DOHH2 (cell line): ENCODE data around the gene THTPA.

Source experiments
- EZH2phosphoT487 ChIP-seq: fragments of 200-600 bp; sonication (generic); IDR thresholded peaks from 2 replicates; pipeline ENCODE4 v1.6.1; 2017; ENCODE audit warnings: borderline replicate concordance, mild to moderate bottlenecking, antibody characterized with exemption, low read length, moderate library complexity, mixed read lengths
- TF ChIP-seq, protein P1 (sequence below): fragments of 200-600 bp; sonication (generic); IDR thresholded peaks from one replicate; pipeline ENCODE4 v1.5.1; 2014; ENCODE audit warnings: antibody characterized with exemption, mild to moderate bottlenecking, low read depth, low read length; ENCODE audit not compliant: poor library complexity, severe bottlenecking

- TF ChIP-seq, protein P1, sequence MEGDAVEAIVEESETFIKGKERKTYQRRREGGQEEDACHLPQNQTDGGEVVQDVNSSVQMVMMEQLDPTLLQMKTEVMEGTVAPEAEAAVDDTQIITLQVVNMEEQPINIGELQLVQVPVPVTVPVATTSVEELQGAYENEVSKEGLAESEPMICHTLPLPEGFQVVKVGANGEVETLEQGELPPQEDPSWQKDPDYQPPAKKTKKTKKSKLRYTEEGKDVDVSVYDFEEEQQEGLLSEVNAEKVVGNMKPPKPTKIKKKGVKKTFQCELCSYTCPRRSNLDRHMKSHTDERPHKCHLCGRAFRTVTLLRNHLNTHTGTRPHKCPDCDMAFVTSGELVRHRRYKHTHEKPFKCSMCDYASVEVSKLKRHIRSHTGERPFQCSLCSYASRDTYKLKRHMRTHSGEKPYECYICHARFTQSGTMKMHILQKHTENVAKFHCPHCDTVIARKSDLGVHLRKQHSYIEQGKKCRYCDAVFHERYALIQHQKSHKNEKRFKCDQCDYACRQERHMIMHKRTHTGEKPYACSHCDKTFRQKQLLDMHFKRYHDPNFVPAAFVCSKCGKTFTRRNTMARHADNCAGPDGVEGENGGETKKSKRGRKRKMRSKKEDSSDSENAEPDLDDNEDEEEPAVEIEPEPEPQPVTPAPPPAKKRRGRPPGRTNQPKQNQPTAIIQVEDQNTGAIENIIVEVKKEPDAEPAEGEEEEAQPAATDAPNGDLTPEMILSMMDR = no peak
- no peak for TF ChIP-seq EZH2phosphoT487
Observed at GRCh38 chr14:23566112-23566777, 10.2 kb downstream of the THTPA start.
